ENCODE results near the gene ATMIN.

DNA sequence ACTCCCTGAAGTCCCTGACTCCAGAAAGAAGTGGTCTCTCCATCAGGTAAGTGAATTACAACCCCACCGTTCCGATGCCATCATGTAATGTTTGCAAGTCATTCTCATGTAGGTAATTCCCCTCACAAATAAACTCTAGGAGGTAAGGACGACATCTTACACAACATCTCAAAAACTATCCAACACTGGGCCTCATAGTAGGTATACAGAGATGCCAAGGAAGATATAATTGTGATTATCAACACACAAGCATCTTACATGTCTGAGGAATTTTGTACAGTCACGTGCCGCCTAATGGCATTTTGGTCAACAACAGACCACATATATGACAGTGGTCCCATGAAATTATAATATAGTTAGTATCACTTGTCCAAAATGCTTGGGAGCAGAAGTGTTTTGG lies 53.2 kb downstream of the ATMIN start:
- TF ChIP-seq, protein P1, sequence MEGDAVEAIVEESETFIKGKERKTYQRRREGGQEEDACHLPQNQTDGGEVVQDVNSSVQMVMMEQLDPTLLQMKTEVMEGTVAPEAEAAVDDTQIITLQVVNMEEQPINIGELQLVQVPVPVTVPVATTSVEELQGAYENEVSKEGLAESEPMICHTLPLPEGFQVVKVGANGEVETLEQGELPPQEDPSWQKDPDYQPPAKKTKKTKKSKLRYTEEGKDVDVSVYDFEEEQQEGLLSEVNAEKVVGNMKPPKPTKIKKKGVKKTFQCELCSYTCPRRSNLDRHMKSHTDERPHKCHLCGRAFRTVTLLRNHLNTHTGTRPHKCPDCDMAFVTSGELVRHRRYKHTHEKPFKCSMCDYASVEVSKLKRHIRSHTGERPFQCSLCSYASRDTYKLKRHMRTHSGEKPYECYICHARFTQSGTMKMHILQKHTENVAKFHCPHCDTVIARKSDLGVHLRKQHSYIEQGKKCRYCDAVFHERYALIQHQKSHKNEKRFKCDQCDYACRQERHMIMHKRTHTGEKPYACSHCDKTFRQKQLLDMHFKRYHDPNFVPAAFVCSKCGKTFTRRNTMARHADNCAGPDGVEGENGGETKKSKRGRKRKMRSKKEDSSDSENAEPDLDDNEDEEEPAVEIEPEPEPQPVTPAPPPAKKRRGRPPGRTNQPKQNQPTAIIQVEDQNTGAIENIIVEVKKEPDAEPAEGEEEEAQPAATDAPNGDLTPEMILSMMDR (conservative IDR thresholded peaks at IDR 0.05 in 1 of 2, IDR thresholded peaks at IDR 0.05 in 1 of 2; ENCODE audit: low read depth in 1 of 2, low read length in 2 of 2): no peak
- TF ChIP-seq EZH2 (IDR thresholded peaks at IDR 0.05; ENCODE audit: low read length, missing control alignments): no peak
